Upper lobe of right lung (tissue), 1 donor: ENCODE measurements around the gene NID2. TPM values are rescaled to one million over a fixed set of nuclear protein-coding genes. Genes with fewer than 3 reads are reported as not detected.

ENCODE experiments used
- ATAC-seq: fragments of 200-7000 bp; cut with Tn5 transposase; one replicate; pipeline ENCODE4 v1.9.1; 2020; ENCODE audit warnings: mild to moderate bottlenecking, moderate library complexity
- DNase-seq: peaks from one replicate; pipeline ENCODE4 v3.0.0-alpha.2; 2020
- H3K27ac ChIP-seq: fragments of 200-600 bp; one replicate; pipeline ENCODE4 v1.8.0; 2022
- H3K27me3 ChIP-seq: fragments of 200-600 bp; one replicate; pipeline ENCODE4 v1.8.0; 2022; ENCODE audit warnings: mild to moderate bottlenecking
- H3K36me3 ChIP-seq: fragments of 200-600 bp; one replicate; pipeline ENCODE4 v1.8.0; 2022
- H3K4me1 ChIP-seq: fragments of 200-600 bp; one replicate; pipeline ENCODE4 v1.8.0; 2022
- H3K4me3 ChIP-seq: fragments of 200-600 bp; one replicate; pipeline ENCODE4 v1.8.0; 2022; ENCODE audit warnings: mild to moderate bottlenecking
- H3K9me3 ChIP-seq: fragments of 200-600 bp; one replicate; pipeline ENCODE4 v1.8.0; 2022
- intact Hi-C: fragments of 100-400 bp; cut with DNase I; formaldehyde crosslinking; loops from one replicate; pipeline ENCODE4 v1.11.0; 2022
- total RNA-seq: library from RNA; stranded (reverse); fragmentation: NEBNext Ultra II Directional; extraction: Animal tissue kit (Norgen Biotek cat#: 25700); gene quantifications from one replicate; pipeline ENCODE4 v1.2.1, GENCODE V29; 2021
- TF ChIP-seq, protein P1 (sequence below): fragments of 200-600 bp; IDR thresholded peaks from one replicate; pipeline ENCODE4 v1.8.0; 2022; ENCODE audit warnings: antibody characterized with exemption
- donor health status: DM: no; HTN: yes; CAD: no; lungs with severe emphysema.

Gene NID2
- total RNA-seq, 1 donor from 2014 or later: 17.9 TPM

DNA sequence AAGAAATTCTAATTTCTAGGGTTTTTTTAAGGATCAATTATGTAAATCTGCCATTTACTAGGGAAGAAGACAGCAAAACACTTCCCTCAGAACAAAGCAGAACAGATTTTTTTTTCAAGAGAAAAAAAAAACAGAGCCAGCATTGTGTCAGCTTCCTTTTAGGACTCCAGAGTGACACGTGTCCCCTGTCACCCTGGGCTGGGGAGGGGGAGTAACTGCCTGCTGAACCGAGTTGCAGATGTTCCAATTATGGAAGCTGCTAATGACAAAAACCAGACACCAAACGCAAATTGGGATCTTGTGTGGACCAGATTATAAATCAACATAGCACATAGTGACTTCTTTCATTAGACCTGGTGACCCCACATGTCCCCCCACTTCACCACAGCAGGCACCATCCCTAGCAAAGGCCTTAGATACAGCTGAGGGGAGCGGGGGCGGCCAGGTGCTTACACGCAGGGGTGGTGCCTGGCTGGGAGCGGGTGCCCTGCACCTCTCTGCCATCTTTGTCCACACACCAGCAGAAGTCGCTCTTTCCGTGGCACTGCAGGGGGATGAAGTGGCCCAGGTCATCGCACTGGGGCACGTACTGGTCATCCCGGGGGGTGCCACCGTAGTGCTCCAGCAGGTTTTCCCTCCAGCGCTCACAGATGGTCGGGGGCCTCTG is 54.1 kb downstream of the NID2 start:
- Histone ChIP-seq H3K36me3 (peaks cover 21% of the 10 kb centered on the region), H3K9me3 (no peaks in the 10 kb centered on the region), H3K27me3 (no peaks in the 10 kb centered on the region), H3K27ac (no peak overlapping the region), H3K4me1 (peaks cover 7% of the 10 kb centered on the region), H3K4me3 (no peak overlapping the region)
- TF ChIP-seq, protein P1, sequence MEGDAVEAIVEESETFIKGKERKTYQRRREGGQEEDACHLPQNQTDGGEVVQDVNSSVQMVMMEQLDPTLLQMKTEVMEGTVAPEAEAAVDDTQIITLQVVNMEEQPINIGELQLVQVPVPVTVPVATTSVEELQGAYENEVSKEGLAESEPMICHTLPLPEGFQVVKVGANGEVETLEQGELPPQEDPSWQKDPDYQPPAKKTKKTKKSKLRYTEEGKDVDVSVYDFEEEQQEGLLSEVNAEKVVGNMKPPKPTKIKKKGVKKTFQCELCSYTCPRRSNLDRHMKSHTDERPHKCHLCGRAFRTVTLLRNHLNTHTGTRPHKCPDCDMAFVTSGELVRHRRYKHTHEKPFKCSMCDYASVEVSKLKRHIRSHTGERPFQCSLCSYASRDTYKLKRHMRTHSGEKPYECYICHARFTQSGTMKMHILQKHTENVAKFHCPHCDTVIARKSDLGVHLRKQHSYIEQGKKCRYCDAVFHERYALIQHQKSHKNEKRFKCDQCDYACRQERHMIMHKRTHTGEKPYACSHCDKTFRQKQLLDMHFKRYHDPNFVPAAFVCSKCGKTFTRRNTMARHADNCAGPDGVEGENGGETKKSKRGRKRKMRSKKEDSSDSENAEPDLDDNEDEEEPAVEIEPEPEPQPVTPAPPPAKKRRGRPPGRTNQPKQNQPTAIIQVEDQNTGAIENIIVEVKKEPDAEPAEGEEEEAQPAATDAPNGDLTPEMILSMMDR: no peak
- intact Hi-C loops: no loop called here
- no peak for ATAC-seq
- DNase-seq: no peak

DNA sequence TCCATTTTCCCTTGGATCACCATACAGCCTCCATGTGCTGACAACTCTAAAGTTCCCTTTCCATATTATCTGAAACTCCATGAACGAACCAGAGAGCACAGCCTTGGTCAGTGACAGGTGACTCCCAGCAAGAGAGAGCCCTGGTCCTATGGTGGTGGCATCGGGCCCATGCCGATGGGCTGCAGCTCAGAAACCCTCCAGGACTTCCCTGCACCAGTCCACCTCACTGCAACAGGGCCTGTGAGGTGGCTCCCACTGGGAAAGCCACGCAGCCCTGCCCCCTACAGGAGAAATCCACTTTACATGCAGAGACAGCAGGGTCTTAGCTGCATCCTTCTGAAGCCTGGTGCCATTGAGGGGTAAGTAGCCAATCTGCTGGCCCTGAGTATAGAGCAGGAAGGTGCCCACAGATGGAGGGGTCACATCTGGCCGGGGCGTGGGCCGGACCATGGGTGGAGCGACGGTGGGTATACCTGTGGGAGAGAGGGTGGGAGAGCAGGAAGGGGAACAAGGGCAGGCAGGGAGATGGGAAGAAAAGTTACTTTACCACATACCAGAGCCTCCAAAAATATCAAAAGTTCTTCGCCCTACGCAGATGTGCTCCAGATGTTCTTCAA is 54.8 kb downstream of the NID2 start:
- DNase-seq: no peak
- intact Hi-C loops: no loop called here
- Histone ChIP-seq H3K36me3 (peaks cover 28% of the 10 kb centered on the region), H3K27me3 (no peaks in the 10 kb centered on the region), H3K27ac (no peak overlapping the region), H3K4me1 (peaks cover 7% of the 10 kb centered on the region), H3K4me3 (no peak overlapping the region), H3K9me3 (no peaks in the 10 kb centered on the region)
- TF ChIP-seq, protein P1: peak; percentile 8
- peak; percentile 5 for ATAC-seq

DNA sequence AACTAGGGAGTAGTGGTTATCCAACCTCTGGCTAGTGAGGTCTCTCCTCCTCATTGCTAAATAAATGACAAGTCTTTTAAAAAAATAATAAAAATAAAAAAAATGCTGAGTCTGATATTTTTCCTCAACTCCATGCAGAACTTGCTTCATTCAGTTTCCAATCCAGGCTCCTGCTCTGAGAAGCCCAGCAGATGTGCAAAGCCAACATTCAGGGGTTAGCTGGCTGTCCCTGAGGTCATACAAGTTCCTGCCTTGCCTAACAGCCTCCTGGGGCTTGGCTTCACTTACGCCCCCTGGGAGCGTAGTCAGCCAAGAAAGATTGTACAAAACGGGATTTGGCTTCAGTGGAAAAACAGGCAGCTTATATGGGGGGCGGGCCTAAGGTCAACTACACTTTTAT is 56.2 kb downstream of the NID2 start:
- Histone ChIP-seq H3K27me3 (no peaks in the 10 kb centered on the region), H3K4me3 (no peak overlapping the region), H3K27ac (no peak overlapping the region), H3K4me1 (peaks cover 7% of the 10 kb centered on the region), H3K36me3 (peaks cover 42% of the 10 kb centered on the region), H3K9me3 (no peaks in the 10 kb centered on the region)
- DNase-seq: no peak
- TF ChIP-seq, protein P1: no peak
- intact Hi-C loops: no loop called here
- peak; percentile 43 for ATAC-seq

DNA sequence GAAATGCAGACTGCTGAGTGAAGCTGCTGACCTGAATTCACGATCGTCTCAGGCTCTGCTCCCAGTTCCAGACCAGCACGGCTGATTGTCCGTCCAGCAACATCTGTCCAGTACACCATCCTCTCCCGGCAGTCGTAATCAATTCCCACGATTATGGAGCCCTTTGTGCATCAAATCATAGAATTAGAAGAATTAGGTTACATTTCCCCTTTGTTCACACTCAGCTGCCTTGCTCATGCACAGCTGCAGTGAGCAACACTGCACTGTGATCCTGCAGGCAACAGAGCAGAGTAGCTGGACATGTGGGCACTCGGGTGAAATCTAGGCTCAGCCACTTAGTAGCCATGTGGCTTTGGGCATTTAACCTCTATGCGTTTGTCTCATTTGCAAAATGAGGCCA is 57.3 kb downstream of the NID2 start:
- H3K36me3 ChIP-seq: peaks cover 53% of the 10 kb centered on the region
- H3K4me3 ChIP-seq: no peak overlapping the region
- no peaks in the 10 kb centered on the region for H3K27me3 ChIP-seq
- TF ChIP-seq, protein P1: no peak
- no peak overlapping the region for H3K27ac ChIP-seq
- peaks cover 7% of the 10 kb centered on the region for H3K4me1 ChIP-seq
- DNase-seq (no peak), ATAC-seq (no peak)
- intact Hi-C loops: no loop called here
- H3K9me3 ChIP-seq: no peaks in the 10 kb centered on the region

DNA sequence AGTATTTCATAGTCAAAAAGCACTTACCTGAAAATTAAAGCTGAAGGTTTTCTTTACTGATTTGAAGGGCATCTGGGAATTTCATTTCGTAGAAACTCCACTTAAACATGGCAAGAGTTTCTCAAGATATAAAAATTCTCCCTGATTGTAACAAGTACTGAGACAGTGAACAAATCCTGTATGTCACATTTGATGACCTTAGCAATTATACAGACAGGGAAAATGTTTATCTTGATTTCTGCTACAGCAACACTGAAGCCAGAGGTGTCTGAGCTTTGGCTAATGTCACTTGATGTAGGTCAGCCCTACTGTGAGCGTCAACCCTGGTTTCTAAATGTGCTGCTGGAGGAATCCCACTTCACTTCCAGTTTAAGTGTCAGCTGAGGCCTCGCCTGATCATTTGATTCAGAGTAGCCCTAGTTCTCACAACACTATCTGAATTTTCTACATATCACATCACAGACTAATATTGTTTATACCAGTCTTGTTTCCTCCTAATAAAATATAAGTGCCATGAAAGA is 58.6 kb downstream of the NID2 start:
- TF ChIP-seq, protein P1: no peak
- Histone ChIP-seq H3K4me1 (peaks cover 7% of the 10 kb centered on the region), H3K27me3 (no peaks in the 10 kb centered on the region), H3K4me3 (no peak overlapping the region), H3K27ac (no peak overlapping the region), H3K36me3 (peaks cover 66% of the 10 kb centered on the region), H3K9me3 (no peaks in the 10 kb centered on the region)
- ATAC-seq: no peak
- intact Hi-C loops: no loop called here
- no peak for DNase-seq
